ENCODE measurements around the gene FTSJ3. TPM values are rescaled to one million over a fixed set of nuclear protein-coding genes. Genes with fewer than 3 reads are reported as not detected.
A peak's percentile ranks its signal among the peaks of the same experiment; 100 is the strongest.

The FTSJ3 gene
- total RNA-seq, 1 experiment from 2014 or later = 80.3 TPM

DNA sequence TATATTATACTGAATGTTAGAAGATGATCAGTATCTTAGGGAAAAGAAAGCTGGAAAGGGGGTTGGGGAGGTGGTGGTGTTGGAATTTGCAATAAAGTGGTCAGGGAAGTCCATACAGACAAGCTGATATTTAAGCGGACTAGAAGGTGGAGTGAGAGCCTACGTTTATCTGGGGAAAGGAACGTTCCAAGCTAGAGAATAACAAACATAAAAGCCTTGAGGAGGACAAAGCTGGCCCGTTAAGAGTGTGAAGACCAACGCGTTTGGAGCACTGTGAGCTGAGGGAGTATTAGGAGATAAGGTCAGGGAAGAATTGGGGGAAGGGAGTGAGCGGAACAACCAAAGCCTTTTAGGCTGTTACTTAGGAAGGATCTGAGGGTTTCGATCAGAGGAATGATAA is 52.0 kb downstream of the FTSJ3 start:
- Histone ChIP-seq H3T11ph (ENCODE audit: low read length) (no peak overlapping the region), H3K4me2 (ENCODE audit: insufficient read depth, insufficient read length, low read length) (peak overlapping the region; percentile 95), H3K79me1 (ENCODE audit: insufficient read depth, low read depth, low read length, poor library complexity, severe bottlenecking) (no peaks in the 10 kb centered on the region), H3K14ac (ENCODE audit: insufficient read depth, low read length) (no peak overlapping the region), H3K27me3 (ENCODE audit: insufficient read depth, low read length) (no peaks in the 10 kb centered on the region), H3K23me2 (ENCODE audit: insufficient read length, low read depth, low read length, poor library complexity, severe bottlenecking) (peaks cover 9% of the 10 kb centered on the region), H2BK15ac (ENCODE audit: low read depth, low read length) (no peak overlapping the region), H3K4ac (ENCODE audit: low read depth, low read length) (no peak overlapping the region), H2BK12ac (ENCODE audit: insufficient read length, low read depth, low read length) (no peak overlapping the region), H2BK5ac (ENCODE audit: insufficient read length, low read length) (no peak overlapping the region), H3K18ac (ENCODE audit: insufficient read length, low read depth, low read length) (no peak overlapping the region), H3K23ac (ENCODE audit: insufficient read length, low read depth, low read length) (no peak overlapping the region), H2AFZ (ENCODE audit: low read length) (no peak overlapping the region), H3K79me2 (ENCODE audit: insufficient read depth, low read length) (peaks cover 68% of the 10 kb centered on the region), H2AK5ac (ENCODE audit: insufficient read length, low read length) (no peak overlapping the region), H4K20me1 (ENCODE audit: control insufficient read depth, insufficient read depth, insufficient read length) (no peaks in the 10 kb centered on the region), H4K8ac (replicated peaks; ENCODE audit: insufficient read length, low read depth, low read length) (no peak overlapping the region), H3K9me3 (ENCODE audit: control insufficient read depth, low read depth, low read length) (no peaks in the 10 kb centered on the region), H2BK20ac (ENCODE audit: low read depth, low read length, poor library complexity, severe bottlenecking) (no peak overlapping the region), H3K27ac (ENCODE audit: insufficient read length, low read depth, low read length) (no peak overlapping the region), H4K91ac (ENCODE audit: insufficient read length, low read depth, low read length) (no peak overlapping the region), H4K5ac (ENCODE audit: insufficient read length, low read depth, low read length) (no peak overlapping the region), H3K56ac (ENCODE audit: insufficient read length, low read depth, low read length) (no peak overlapping the region), H2BK120ac (ENCODE audit: low read depth, low read length, poor library complexity, severe bottlenecking) (no peak overlapping the region), H3K9ac (ENCODE audit: extremely low read depth, insufficient read length, low read length) (peak overlapping the region; percentile 86), H3K4me1 (ENCODE audit: insufficient read depth, low read length) (no peaks in the 10 kb centered on the region; the same call in 1 of the 2 replicates)
- Mint-ChIP-seq H3K27ac (peak overlapping the region; percentile 100; a peak in 4 of 7 replicates), H3K4me3 (peak overlapping the region; percentile 99 to 100), H3K9me3 (no peaks in the 10 kb centered on the region), H3K36me3 (ENCODE audit: insufficient read depth in 1 of 3, low read depth in 3 of 3) (peaks cover 34 to 49% (median 42%) of the 10 kb centered on the region in 3 experiments), H3K27me3 (ENCODE audit: low read depth) (no peaks in the 10 kb centered on the region), H3K4me1 (peaks cover 20 to 22% of the 10 kb centered on the region in 2 experiments)
- DNase-seq = no peak
- no CpG with 5 or more reads among the region's 8 CpGs for WGBS (ENCODE audit: extremely low coverage, insufficient read length, low lambda C conversion rate)
- TF ChIP-seq, protein P1, sequence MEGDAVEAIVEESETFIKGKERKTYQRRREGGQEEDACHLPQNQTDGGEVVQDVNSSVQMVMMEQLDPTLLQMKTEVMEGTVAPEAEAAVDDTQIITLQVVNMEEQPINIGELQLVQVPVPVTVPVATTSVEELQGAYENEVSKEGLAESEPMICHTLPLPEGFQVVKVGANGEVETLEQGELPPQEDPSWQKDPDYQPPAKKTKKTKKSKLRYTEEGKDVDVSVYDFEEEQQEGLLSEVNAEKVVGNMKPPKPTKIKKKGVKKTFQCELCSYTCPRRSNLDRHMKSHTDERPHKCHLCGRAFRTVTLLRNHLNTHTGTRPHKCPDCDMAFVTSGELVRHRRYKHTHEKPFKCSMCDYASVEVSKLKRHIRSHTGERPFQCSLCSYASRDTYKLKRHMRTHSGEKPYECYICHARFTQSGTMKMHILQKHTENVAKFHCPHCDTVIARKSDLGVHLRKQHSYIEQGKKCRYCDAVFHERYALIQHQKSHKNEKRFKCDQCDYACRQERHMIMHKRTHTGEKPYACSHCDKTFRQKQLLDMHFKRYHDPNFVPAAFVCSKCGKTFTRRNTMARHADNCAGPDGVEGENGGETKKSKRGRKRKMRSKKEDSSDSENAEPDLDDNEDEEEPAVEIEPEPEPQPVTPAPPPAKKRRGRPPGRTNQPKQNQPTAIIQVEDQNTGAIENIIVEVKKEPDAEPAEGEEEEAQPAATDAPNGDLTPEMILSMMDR (conservative IDR thresholded peaks at IDR 0.05) = no peak
